HCEC 1CT (cell line): ENCODE data around the gene TENM3.

Experiments used
- DNase-seq: peaks from one replicate; pipeline ENCODE4 v3.0.0-alpha.2; 2017

The TENM3 gene

DNA sequence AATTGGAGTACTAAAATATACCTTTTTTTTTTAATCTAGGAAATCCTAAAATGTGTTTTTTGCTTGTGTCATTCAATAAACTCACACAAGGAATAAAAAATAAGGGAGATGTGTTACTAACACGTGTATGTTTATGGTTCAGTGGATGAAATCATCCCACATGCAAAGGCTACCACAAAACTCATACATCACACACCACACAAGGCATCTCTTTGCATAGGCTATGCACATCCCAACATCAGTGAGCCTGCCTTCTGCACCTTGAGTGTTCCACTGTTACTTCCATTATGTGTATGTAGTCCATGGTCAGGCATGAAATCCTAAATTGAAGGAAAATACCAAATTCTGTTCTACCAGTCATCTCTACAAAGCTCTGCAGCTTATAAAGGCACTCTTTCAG is 460.9 kb downstream of the TENM3 start:
- DNase-seq, result no peak

DNA sequence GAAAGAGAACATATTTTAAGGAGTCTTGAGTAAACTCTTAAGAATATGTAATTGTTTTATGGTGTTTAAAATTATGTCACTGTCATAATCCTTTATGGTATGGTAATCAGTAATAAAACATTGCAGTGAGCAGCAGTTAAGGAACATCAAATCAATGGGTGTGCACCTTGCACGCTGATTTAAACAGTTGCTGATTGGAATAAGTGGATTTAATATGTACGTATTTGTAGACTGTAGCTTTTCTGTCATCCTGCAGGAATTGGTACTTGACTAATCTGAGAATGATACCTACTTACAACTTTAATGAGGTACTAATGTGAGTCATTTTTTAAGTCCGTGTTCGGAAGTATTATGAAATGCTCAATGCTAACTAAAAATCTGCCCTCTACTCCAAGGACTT is 461.7 kb downstream of the TENM3 start:
- no peak for DNase-seq

DNA sequence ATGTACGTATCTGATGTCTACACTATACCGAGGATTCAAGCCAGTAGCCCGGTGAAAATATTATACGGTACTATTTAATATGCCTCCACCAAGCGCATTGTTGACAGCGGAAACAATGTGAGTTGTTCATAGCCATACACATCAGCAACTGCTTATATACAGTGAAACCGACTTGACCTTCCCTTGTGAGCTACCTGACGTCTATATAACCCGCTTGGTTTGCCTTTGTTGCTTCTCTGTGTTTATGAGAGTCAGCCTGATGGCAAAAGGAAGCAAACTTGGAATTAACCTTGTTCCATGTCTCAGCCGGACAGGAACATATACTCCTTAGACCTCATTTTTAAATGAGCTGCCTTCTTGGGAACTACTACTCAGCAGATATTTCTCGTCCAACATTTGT is 462.2 kb downstream of the TENM3 start:
- DNase-seq, result no peak

DNA sequence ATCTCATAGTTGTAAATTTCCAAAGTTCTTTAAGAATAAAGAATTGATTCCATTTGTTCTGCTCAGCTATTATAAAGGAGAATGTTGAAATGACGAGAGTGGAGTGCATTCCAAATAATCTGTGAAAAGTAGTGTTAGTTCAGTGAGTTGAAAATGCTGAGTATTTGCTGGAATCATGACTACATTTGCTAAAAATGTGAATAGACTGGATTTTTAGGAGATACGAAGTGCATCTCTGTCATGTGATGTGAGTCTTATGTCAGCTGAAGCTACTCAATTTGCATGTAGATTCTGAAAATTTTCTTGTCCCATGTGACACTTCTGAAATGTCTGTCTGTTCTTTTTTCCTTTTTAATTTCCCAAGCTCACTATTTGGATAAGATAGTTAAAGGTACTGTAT is 468.0 kb downstream of the TENM3 start:
- DNase-seq, result no peak

DNA sequence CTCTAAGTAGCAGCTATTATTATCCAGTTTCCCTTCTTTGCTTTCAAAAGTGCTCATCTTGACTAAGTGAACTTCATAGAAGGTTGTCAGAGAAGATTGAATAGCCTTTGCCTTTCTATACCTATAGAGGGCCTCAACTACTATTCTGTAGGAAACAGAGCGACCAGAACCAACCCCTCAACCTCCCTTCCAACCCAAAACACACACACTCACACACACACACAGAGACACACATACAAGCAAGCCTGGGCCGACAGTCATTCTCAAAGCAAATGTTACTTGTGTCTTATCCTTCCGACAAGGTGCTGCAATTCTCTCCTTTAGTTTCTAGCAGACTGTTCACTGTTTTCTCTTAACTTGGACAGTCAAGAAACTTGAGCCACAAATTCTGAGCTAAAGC is 472.3 kb downstream of the TENM3 start:
- DNase-seq, result no peak

DNA sequence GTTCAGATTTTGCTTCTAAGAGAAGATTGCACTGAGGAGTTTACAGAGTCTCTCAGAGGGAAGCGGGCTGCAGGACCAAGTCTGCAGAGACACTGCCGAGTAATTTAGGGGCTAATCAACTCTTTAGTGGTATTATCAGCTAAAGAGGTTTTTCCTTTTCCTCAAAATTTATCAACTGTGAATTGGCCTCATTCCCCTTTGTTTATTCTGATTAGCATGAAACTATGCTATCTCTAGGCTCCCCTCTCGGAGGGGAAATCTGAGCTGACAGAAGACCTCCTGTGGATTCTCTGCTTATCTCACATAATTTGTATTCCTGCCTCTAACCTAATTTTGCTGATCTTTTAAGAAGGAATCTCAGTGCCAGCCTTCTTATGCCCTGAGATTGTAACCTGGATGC is 473.0 kb downstream of the TENM3 start:
- DNase-seq, result no peak

DNA sequence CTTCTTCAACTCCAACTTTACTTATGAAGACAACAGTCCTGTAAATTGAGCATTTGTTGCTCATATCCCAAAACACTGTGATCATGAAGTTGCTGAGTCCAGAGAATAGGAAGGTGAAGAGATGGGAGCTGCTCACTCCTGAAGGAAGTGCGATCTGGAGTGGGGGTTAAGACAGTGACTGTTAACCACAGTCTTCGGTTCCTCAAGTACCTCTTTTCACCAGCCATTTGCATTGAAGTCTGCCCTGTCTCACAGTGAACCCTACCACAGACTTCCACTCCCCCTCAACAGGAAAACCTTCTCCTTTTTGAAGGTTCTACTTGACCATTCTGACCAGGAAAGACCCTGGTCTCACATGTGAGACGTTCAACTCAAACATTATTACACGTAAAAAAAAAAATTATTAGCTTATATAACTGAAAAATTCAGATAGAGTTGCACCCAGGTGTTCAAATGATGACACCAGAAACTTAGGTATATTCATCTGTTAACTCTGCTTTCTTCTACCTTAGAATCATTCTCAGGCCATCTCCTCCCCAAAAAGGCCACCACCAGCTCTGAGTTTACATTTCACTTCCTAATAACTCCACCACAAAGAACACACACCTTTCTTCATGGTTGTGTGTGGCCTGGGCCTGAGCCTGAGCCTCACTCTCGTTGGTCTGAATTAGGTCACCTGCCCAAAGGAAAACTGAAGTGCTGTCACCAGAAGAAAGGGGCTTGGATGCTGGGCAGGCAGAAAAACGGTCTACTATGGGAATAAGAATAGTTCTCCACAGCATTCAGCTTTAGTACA is 474.8 kb downstream of the TENM3 start:
- no peak for DNase-seq

DNA sequence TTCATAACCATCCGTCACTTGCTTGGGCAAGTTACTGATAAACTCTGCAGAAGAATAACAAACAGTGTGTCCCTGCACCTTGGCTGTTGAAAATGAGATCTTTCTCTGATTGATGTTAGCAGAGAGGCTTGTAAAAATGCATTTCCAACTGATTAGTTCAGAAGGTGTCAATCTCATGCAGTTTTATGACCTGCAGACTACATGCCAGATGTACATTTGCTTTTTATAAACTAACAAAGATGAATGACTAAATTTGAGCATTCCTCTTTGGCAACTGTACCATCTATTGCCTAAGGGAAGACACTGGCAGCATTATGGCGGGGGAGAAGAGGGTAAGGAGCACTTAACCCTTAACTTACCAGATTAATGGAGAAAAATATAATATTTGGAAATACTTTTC is 481.2 kb downstream of the TENM3 start:
- peak; percentile 24 for DNase-seq

DNA sequence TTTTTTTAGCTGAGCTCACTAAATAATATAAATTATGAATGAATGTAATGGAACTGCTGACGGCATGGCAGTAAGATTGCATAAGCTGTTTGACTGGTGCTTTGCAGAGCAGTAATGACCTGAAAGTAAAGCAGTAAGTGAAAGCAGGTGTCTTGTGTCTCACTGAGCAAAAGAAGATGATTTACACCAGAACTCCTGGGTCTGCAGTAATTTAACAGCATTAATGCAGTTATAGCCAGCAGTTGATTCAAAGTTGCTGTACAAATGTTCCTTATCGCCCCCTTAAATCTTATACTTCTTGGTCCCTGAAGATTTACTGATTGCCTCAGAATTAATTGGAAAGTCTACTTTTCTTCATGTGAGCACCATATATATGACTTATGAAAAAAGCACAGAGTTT is 486.3 kb downstream of the TENM3 start:
- no peak for DNase-seq

DNA sequence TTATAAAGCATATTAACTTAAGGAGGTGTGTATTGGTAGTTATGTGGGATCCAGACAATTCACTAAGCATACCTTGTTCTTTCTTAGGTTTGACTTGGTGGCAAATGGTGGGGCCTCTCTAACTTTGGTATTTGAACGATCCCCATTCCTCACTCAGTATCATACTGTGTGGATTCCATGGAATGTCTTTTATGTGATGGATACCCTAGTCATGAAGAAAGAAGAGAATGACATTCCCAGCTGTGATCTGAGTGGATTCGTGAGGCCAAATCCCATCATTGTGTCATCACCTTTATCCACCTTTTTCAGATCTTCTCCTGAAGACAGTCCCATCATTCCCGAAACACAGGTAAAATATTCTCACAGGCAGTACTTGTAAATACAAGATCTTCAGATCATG is 487.6 kb downstream of the TENM3 start:
- no peak for DNase-seq

DNA sequence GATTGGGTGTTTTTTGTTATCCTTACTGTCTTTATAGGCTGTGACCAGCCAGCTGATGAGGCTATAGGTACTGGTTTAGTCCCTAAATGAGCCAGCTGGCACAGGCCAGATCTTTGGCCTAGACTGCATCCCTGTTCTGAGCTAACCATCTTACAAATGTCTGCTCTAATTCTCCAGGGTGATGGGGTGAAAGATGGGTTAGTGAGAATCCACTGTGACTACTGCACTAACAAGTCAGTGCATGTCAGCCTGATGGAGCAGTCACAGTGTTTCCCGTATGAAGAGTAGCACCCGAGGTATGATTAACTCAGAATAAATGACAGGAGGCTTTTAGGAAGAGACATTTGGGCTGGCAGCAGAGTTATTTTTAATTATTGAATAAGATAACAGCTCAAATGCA is 493.0 kb downstream of the TENM3 start:
- DNase-seq, result no peak

DNA sequence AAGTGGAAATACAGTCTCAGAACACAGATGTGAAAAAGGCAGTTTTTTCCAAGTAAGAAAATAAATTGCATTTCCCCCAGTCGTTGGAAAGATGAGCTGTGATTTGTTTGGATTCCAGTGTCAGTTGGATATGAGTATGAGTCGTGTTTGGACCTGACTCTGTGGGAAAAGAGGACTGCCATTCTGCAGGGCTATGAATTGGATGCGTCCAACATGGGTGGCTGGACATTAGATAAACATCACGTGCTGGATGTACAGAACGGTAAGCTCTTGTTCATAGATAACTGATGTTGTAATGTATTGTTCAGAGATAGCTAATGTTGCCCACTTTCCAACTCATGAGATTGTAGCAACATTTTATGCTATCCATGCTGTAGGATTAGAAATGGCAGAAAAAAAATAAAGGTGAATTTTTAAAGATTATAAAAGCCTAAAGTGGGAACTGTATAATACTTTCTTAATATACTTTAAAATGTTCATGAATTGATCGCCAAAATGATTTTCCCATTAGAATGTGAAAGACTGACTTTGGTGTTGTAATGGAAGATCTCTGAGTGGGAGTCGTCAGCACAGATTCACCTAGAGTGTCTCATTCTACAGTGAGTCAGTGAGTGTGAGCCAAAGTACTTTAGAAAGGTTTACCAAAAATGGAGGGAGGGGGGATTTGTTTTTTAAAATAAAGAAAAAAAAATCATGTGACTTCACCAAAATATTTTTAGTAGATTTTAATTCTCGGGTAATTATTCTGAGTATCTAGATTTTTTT is 495.3 kb downstream of the TENM3 start:
- DNase-seq, result peak; percentile 20

DNA sequence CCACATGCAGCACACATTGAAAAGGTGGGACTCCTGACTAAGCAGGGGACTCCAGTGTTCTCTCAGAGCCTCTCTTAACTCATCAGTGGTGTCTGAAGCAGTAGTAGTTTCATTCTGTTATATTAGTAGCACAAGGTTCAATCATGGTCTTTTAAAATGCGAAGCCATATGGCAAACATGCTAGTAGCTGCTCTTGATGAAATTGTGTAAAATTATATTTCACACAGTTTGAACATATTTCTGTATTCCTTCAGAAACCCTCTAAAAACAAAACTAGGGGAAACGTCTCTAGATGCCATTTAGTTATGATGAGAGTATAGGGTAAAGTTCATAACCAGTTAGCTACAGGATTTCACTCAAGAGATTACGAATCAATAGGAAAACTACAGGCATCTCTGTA is 497.1 kb downstream of the TENM3 start:
- DNase-seq, result no peak

DNA sequence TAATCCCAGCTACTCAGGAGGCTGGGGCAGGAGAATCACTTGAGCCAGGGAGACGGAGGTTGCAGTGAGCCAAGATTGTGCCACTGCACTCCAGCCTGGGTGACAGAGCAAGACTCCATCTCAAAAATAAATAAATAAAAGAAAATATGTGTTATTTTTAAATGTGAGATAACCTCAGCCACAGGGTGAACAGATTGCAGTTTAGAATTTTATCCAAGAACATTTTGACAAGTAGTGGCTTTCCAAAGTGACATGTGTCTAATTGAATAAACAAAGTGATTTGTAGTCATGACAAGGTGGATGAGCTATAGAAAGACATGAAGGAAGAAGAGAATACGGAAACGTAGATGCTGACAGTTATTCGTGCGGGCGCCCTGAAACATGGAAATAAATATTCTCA is 497.9 kb downstream of the TENM3 start:
- DNase-seq, result no peak

DNA sequence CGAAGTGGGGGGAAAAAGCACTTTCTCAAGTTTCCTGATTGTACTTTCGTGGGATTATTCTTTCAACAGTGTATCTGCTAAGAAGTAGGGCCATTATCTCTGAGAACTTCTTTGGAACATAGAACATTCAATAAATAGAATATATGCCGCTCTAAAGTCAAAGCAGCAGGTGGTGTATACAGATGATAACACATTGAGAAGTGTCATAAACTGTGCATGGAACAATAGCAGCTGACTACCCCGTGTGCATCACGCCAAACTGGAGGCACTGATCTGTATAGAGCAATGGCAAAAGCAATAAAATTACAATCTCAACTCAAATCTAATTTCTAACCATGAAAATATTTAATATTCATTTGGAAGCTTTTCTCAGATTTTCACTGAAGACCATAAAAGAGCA is 498.7 kb downstream of the TENM3 start:
- DNase-seq, result no peak

DNA sequence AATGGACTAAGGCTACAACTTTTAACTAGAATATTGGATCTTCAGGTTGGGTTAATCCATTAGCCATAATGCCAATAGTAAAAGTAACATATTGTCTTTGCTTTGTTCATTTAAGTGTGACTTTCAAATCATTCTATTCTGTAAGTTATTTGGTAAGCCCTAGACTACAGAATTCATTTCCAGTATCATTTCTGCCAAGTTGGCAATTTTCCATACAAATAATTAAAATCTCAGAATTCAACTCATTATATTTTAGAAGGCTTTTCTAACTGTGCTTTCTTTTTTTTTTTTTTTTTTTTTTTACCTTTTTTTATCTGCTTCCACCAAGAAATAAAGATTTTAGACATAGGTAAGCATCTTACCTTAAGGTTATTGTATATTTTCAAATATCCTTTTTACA is 500.6 kb downstream of the TENM3 start:
- no peak for DNase-seq

DNA sequence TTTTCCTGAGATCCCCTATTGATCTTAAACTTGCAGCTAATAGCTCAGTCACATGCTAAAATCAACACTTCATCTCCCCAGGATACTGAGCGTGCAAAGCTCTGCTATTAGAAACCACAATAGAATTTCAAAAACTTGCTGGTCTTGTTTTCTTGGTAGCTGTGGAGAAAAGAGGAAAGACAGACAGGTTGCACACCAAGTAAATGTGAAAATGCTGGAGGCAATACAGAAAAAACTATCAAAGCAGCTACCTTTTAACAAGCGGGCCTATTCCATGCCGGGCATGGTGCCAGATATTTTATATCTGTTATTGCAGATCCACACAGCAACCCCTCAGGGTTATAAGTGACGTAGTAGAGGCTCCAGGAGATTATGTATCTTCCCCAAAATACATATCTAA is 502.0 kb downstream of the TENM3 start:
- no peak for DNase-seq

DNA sequence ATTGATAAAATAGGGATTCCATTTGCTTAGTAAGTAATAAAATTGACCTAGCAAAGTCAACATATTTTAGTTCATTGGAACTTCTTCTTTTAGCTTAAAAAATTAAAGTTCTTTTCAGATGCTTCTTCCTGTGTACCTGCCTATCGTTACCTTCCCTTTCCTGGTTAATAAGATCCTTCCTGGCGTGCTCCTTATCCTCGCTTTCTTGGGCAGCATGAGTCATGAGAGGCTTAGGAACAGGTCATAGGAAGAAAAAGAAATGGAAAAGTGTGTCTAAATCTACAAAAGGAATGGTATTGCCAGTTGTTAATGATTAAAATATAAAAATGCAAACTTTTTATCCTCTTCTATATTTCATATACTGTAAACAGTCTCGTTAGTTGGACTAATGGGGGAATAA is 503.7 kb downstream of the TENM3 start:
- no peak for DNase-seq

DNA sequence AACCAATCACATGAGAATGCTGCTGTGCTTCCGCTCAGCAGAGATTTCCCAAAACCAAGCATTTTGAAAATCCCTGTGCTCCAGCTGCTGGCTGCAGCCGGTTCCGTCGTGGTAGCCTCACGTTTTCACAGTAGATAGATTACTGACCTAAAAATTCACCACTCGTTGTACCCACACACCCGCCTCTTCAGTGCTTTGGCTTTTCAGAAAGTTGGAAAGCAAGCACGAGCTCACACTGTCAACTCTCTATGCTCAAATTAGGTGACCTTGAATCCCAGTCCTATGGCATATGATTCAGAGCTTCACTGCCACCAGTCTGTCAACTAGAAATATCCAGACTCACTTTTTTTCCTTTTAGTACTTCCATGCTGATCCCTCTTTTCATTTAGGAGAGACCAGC is 505.1 kb downstream of the TENM3 start:
- no peak for DNase-seq

DNA sequence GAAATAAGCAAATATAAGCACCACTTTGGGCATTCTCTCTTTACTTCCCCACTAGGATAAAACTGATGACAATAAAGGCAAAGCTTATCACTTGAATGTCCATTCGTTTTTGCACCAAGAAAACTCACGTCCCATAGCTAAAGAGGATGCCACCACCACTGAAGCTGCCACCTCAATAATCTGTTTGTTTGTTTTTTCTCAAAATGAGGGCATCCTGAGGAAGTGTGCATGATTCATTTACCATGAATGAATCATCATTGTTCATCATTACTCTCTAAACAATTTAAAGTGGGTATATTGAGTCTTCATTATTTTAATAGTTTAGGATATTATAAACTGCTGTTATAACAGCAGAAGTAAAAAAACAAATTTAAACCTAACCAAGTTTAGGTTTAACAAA is 505.7 kb downstream of the TENM3 start:
- peak; percentile 30 for DNase-seq

DNA sequence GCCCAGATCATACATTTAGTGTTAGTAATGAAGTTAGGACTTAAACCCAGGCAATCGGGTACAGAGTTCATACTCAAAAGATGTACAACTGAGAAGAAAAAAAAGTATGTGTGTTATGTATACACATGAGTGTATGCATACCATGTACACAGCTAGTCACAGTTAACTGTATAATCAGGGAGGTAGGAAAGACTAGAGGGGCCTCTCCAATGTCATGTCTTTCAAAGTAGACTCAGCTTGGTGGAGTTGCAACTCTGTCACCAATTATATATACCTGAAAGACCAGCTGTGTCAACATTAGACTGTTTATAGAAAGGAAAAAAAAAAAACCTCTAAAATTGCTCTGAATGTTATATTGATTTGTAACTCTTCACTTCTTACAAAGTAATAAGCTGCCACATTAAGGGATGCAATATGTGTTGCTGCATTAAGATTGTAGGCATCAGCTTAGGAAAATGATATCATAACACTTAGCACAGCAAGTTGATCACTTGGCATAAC is 506.5 kb downstream of the TENM3 start:
- DNase-seq, result no peak

DNA sequence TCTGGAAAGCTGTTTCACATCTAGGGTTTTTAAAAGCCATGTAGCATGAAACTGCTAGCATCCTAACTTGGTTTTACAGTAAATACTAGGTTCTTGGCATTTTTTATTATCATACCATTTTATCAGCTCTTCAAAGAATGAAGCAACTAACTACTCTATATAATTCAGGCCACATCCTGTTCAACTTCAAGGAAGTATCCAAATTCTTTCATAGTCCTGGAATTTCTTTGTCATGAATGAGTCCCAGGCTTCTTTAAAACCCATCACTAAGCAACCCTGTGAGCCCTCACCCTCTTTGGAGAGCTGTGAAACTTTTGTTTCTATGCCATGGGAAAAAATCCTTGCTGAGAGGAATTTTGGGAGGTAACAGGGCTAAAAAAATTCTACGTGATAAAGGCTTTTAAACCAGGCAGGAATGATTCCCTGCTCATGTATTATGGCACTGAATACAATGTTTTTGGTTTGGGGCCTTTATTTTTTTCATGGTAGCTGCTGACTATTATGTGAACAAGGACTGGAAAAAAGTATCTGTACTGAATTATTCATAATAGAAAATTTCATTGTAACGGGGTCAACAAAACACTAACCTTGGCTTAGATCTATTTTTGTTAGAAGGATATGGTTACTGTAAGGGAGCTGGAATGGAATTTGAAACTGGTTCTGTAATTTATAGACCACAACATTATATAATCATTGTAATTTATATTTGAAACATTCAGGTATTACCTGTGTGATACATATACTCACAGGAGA is 509.1 kb downstream of the TENM3 start:
- DNase-seq, result peak; percentile 64

DNA sequence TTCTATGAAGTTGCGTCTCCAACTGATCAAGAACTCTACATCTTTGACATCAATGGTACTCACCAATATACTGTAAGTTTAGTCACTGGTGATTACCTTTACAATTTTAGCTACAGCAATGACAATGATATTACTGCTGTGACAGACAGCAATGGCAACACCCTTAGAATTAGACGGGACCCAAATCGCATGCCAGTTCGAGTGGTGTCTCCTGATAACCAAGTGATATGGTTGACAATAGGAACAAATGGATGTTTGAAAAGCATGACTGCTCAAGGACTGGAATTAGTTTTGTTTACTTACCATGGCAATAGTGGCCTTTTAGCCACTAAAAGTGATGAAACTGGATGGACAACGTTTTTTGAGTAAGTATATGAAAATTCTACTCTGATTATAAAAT is 511.7 kb downstream of the TENM3 start:
- DNase-seq, result no peak
